GM19328 (cell line): Measurements from ENCODE around the gene DNAJC2.
"Not testable (repeated sequence)": the region's sequence is repeated elsewhere in the genome, so short reads cannot be mapped to it uniquely, and the experiment has no call there.

Experiments used
- ATAC-seq: cut with Tn5 transposase; IDR thresholded peaks from one replicate; pipeline ENCODE4 v1.9.1; 2021; ENCODE audit warnings: mild to moderate bottlenecking, moderate library complexity; ENCODE audit not compliant: unreplicated experiment

Gene DNAJC2

DNA sequence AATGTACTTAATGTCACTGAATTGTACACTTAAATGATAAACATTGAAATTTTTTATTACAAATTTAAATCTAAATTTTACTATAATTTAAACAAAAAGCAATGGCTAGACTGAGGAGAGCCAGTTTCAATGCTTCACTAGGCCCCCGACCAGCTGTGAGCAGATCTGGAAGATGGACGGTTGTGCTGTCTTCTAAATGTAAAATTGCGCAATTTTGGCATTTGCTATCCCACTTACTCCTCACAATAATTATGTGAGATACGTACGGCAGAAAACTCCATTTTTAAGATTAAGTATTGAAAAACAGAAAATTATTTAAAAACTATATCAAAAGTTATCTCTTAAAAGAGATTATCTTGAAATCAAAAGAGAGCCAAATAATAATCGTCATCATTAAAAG, 71.2 kb downstream of the DNAJC2 start:
- not testable (repeated sequence) for ATAC-seq

DNA sequence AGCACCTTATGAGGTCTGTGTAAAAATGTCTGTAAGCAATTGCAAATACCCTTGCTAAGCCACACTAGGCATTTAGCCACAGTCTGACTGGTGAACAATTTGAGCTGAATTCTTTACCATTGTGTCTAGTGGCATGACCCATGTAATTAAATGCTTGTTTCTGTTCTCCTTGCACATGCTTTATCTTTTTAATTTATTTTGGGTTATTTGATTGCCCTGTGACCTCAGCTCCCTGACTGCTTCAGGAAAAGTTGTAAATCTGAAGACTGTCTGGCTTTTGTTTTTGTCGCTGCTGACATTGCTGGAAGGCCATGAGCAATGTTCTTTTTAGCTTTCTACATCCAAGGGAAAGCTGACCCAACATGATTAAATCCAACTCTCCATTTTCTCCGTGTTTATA, 78.3 kb downstream of the DNAJC2 start:
- not testable (repeated sequence) for ATAC-seq

DNA sequence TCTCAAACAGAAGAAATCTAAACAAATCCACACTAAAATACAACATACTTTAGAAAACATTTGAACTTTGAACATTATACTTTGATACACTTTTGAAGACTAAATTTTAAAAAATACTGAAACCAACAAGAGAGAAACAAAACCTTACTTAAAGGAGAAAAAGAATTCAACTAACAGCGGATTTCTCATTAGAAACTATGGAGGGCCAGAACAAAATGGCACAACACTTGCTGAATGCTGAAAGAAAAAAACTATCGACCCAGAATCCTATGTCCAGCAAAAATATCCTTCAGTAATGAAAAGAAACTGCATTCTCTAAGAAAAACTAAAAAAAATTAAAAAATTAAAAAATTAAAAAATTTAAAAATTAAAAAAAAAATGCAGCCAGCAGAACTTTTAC, 80.5 kb downstream of the DNAJC2 start:
- not testable (repeated sequence) for ATAC-seq
